HEK293 (cell line): ENCODE data around the gene ARF3.
A peak's percentile ranks its signal among the peaks of the same experiment; 100 is the strongest.

Experiments used
- CTCF ChIA-PET: fragments of 350-600 bp; formaldehyde crosslinking; extraction: SDS; loops from one replicate; lab custom pipeline; 2021; ENCODE audit warnings: antibody characterized with exemption; lab: Yijun Ruan, JAX
- POLR2A ChIA-PET: fragments of 300-600 bp; formaldehyde crosslinking; extraction: SDS; loops from one replicate; lab custom pipeline; 2020; ENCODE audit warnings: antibody characterized with exemption, inconsistent platforms; lab: Yijun Ruan, JAX
- H3K27ac ChIP-seq: fragments of 200-500 bp; sonication (Bioruptor generic); 2 replicates; pipeline ENCODE4 v1.5.1; 2014; ENCODE audit warnings: low read depth, low read length, control low read depth, inconsistent platforms; ENCODE audit errors: extremely low read depth
- H3K36me3 ChIP-seq, 2 experiments: fragments of 200-500 bp in 1 of 2; sonication (Bioruptor generic) in 1 of 2; 1 replicate in 1 of 2; 2 replicates in 1 of 2; pipeline ENCODE4 v1.5.1; 2014 to 2017; ENCODE audit warnings: inconsistent platforms in 2 of 2, low read length in 2 of 2; ENCODE audit not compliant: control insufficient read depth in 2 of 2, insufficient read depth in 1 of 2
- H3K4me1 ChIP-seq: fragments of 200-500 bp; sonication (Bioruptor generic); 2 replicates; pipeline ENCODE4 v1.5.1; 2014; ENCODE audit warnings: mild to moderate bottlenecking, low read length, inconsistent platforms; ENCODE audit not compliant: control insufficient read depth, insufficient read depth
- H3K4me3 ChIP-seq: 2 replicates; pipeline ENCODE4 v1.5.1; 2011; ENCODE audit warnings: low read depth, mild to moderate bottlenecking, control low read depth, low read length, moderate library complexity
- H3K9me3 ChIP-seq: fragments of 200-500 bp; sonication (Bioruptor generic); 2 replicates; pipeline ENCODE4 v1.5.1; 2014; ENCODE audit warnings: low read depth, low read length, inconsistent platforms; ENCODE audit not compliant: control insufficient read depth, insufficient read depth
- CTCF ChIP-seq: fragments of 450-650 bp; formaldehyde crosslinking; IDR thresholded peaks from 2 replicates; pipeline ENCODE4 v1.5.1; 2016; ENCODE audit warnings: missing biosample characterization, missing genetic modification characterization
- GLIS1 ChIP-seq: fragments of 450-650 bp; formaldehyde crosslinking; IDR thresholded peaks from 2 replicates; pipeline ENCODE4 v1.5.1; 2016; ENCODE audit warnings: missing biosample characterization, missing genetic modification characterization
- PRDM10 ChIP-seq: fragments of 450-650 bp; formaldehyde crosslinking; IDR thresholded peaks from 2 replicates; pipeline ENCODE4 v1.5.1; 2016; ENCODE audit warnings: missing biosample characterization, missing genetic modification characterization
- ZNF18 ChIP-seq: fragments of 450-650 bp; formaldehyde crosslinking; IDR thresholded peaks from 2 replicates; pipeline ENCODE4 v1.5.1; 2016; ENCODE audit warnings: missing biosample characterization, missing genetic modification characterization
- ZNF449 ChIP-seq: fragments of 450-650 bp; formaldehyde crosslinking; IDR thresholded peaks from 2 replicates; pipeline ENCODE4 v1.5.1; 2017; ENCODE audit warnings: missing biosample characterization, mild to moderate bottlenecking, missing genetic modification characterization, moderate library complexity
- ZNF521 ChIP-seq: fragments of 450-650 bp; formaldehyde crosslinking; IDR thresholded peaks from 2 replicates; pipeline ENCODE4 v1.5.1; 2017; ENCODE audit warnings: missing biosample characterization, mild to moderate bottlenecking, missing genetic modification characterization
- ZNF654 ChIP-seq: fragments of 450-650 bp; formaldehyde crosslinking; IDR thresholded peaks from 2 replicates; pipeline ENCODE4 v1.5.1; 2016; ENCODE audit warnings: low read depth, missing biosample characterization, missing genetic modification characterization

The ARF3 gene

GRCh38 chr12:48973531-48973930, 16.2 kb upstream of the ARF3 start:
- ChIA-PET CTCF (interaction anchor here (0.5 to 1.6 kb wide), 5 partner anchors 12 to 66 kb away, joined by 3 to 4 read pairs (median 3); no protein-coding TSS in a partner anchor), POLR2A (no interaction called here)
- no peaks in the 10 kb centered on the region for H3K9me3 ChIP-seq

GRCh38 chr12:48972952-48973483, 15.7 kb upstream of the ARF3 start:
- H3K4me3 ChIP-seq, result no peak overlapping the region
- H3K36me3 ChIP-seq, result no peaks in the 10 kb centered on the region
- CTCF ChIA-PET, result interaction anchor here (0.5 to 1.8 kb wide), 4 partner anchors 15 to 37 kb away, joined by 3 to 10 read pairs (median 4); no protein-coding TSS in a partner anchor
- TF ChIP-seq PRDM10 (tag by site-specific recombination) (peak; percentile 30; the same call in 1 of the 2 replicates), GLIS1 (tag by site-specific recombination) (no peak), ZNF654 (no peak)
- H3K4me1 ChIP-seq, result peaks cover 9% of the 10 kb centered on the region
- POLR2A ChIA-PET, result no interaction called here
- H3K9me3 ChIP-seq, result no peaks in the 10 kb centered on the region
- no peak overlapping the region for H3K27ac ChIP-seq

More at GRCh38 chr12:48973531-48973930, 16.2 kb upstream of the ARF3 start:
- TF ChIP-seq ZNF449 (tag by site-specific recombination) (peak; percentile 19; the same call in 1 of the 2 replicates), ZNF18 (no peak)
- Histone ChIP-seq H3K36me3 (no peaks in the 10 kb centered on the region), H3K4me1 (peaks cover 6% of the 10 kb centered on the region), H3K27ac (no peak overlapping the region), H3K4me3 (no peak overlapping the region)

- H3K36me3 ChIP-seq, result no peaks in the 10 kb centered on the region
- POLR2A ChIA-PET, result interaction anchor here (0.6 to 1.1 kb wide), 2 partner anchors 12 to 15 kb away, joined by 3 to 11 read pairs; partner anchors contain the start of gene ARF3
- no peak overlapping the region for H3K27ac ChIP-seq
- no peak for TF ChIP-seq ZNF521 (tag by site-specific recombination)
- TF ChIP-seq CTCF (tag by site-specific recombination), result peak; percentile 63; the same call in 1 of the 2 replicates
- TF ChIP-seq, all 188 proteins: peak for 1
- peaks cover 9% of the 10 kb centered on the region for H3K4me1 ChIP-seq
- CTCF ChIA-PET, result interaction anchor here (0.6 to 1.8 kb wide), 4 partner anchors 16 to 119 kb away, joined by 3 to 10 read pairs (median 4); no protein-coding TSS in a partner anchor
- H3K9me3 ChIP-seq, result no peaks in the 10 kb centered on the region
- no peak overlapping the region for H3K4me3 ChIP-seq
Observed at GRCh38 chr12:48972213-48972951, 15.1 kb upstream of the ARF3 start.
